ENCODE data around the gene EPG5.
"Not testable (repeated sequence)": the region's sequence is repeated elsewhere in the genome, so short reads cannot be mapped to it uniquely, and the experiment has no call there.

The EPG5 gene

GRCh38 chr18:45997700-45998151 is 30.6 kb upstream of the EPG5 start:
- H3K4me3 ChIP-seq (ENCODE audit: low read length): no peak overlapping the region
- DNase-seq (ENCODE audit: low read depth): no peak
- TF ChIP-seq, protein P1, sequence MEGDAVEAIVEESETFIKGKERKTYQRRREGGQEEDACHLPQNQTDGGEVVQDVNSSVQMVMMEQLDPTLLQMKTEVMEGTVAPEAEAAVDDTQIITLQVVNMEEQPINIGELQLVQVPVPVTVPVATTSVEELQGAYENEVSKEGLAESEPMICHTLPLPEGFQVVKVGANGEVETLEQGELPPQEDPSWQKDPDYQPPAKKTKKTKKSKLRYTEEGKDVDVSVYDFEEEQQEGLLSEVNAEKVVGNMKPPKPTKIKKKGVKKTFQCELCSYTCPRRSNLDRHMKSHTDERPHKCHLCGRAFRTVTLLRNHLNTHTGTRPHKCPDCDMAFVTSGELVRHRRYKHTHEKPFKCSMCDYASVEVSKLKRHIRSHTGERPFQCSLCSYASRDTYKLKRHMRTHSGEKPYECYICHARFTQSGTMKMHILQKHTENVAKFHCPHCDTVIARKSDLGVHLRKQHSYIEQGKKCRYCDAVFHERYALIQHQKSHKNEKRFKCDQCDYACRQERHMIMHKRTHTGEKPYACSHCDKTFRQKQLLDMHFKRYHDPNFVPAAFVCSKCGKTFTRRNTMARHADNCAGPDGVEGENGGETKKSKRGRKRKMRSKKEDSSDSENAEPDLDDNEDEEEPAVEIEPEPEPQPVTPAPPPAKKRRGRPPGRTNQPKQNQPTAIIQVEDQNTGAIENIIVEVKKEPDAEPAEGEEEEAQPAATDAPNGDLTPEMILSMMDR (conservative IDR thresholded peaks at IDR 0.05; ENCODE audit: low read depth, low read length): no peak

DNA sequence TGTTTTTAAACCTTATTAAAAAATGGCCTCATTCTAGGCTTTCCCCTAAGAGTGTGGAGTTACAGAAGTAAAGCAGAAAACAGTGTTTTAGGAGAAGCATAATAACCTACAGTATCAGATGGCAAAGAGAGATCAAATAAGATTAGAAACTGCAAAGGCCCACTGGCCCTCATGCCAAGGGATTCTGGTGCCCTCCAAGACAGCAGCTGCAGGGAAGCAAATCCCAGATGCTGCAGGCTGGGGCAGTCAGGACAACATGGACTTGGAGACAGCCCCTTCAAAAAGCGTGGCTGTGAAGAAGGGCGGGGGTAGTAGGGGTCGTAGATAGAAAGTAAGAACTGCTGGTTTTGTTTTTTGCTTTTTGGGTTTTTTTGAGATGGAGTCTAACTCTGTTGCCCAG is 28.3 kb upstream of the EPG5 start:
- H3K4me3 ChIP-seq (ENCODE audit: low read length): no peak overlapping the region
- TF ChIP-seq, protein P1 (conservative IDR thresholded peaks at IDR 0.05; ENCODE audit: low read depth, low read length): no peak
- DNase-seq (ENCODE audit: low read depth): no peak

DNA sequence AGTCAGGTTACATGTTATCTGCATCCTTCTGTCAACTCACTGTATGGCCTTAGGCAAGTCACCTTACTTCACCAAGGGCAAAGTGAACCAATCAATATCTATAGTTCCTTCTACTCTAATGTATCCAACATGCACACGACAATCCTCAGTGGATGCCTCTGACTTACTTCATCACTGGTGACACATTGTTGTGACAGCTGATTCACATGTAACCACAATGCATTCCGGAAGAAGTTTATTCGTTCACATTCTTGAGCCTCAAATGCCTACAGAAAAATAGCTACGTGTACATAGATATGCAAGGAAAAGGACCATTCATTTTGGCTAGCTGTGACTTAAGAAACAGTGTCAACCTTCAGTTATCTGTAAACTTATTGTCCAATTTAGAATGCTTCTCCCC is 26.3 kb upstream of the EPG5 start:
- no peak for DNase-seq (ENCODE audit: low read depth)
- H3K4me3 ChIP-seq (ENCODE audit: low read length): no peak overlapping the region
- TF ChIP-seq, protein P1 (conservative IDR thresholded peaks at IDR 0.05; ENCODE audit: low read depth, low read length): no peak

GRCh38 chr18:45992527-45992926 is 25.4 kb upstream of the EPG5 start:
- H3K4me3 ChIP-seq (ENCODE audit: low read length); DNase-seq (ENCODE audit: low read depth): not testable (repeated sequence)

DNA sequence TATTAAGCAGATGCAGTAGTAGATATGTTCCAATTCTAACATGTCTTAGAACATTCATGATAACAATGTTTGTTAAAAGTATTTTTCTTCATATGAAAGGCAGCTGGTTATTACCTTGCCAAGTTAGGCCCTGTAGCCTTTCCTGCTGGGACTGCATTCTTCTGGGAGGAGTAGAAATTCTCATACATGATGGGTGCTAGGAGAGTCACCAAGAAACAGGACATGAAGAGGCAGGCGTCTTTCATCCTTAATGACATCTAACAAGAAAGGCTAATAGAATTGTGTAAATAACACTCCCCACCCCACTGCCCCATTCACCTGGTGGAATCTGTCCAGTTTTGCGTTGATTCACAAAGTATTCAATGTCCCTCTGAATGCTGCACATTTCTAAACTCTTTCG is 24.7 kb upstream of the EPG5 start:
- DNase-seq (ENCODE audit: low read depth): no peak
- TF ChIP-seq, protein P1 (conservative IDR thresholded peaks at IDR 0.05; ENCODE audit: low read depth, low read length): no peak
- H3K4me3 ChIP-seq (ENCODE audit: low read length): no peak overlapping the region

DNA sequence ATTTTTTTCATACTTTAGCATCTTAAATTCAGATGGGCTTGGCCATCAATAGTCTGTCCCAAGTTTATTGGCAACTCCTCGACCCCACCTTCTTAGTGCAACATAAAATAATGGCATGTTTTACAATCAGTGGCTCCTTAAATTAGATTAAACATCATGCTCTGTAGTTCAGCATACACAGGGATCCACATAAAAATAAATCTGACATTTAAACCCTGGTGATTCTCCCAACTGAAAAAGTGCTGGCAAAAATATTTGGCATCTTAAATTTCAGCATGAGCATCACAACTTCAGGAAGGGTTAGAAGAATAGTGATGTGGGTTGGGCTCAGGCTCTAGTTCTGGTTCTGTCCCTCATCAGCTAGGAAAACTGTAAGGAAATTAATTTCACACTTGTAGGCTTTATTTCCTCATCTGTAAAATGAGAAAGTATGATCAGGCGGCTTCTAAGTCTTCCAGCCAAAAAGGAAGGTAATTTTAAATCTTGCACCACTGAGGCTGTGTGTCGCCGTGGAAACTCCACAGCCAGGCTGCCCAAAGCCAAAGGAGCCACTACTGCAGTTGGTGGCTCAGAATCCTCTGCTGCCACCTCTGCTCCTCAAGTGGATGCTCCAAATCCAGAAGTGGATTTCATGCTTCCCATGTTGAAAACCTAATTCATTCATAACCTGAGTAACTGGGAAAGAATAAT is 17.6 kb upstream of the EPG5 start:
- H3K4me3 ChIP-seq (ENCODE audit: low read length): no peak overlapping the region
- DNase-seq (ENCODE audit: low read depth): no peak
- TF ChIP-seq, protein P1 (conservative IDR thresholded peaks at IDR 0.05; ENCODE audit: low read depth, low read length): no peak

- no peak overlapping the region for H3K4me3 ChIP-seq (ENCODE audit: low read length)
- no peak for DNase-seq (ENCODE audit: low read depth)
- TF ChIP-seq, protein P1 (conservative IDR thresholded peaks at IDR 0.05; ENCODE audit: low read depth, low read length): no peak
Observed at GRCh38 chr18:45981821-45982220, 14.7 kb upstream of the EPG5 start.
